DMS53 treated with DMSO at 0.1 percent for 48 hours (cell line): ENCODE results near the gene ACSF3.
"Not testable (repeated sequence)": the region's sequence is repeated elsewhere in the genome, so short reads cannot be mapped to it uniquely, and the experiment has no call there.

Experiments used
- DNase-seq: peaks from one replicate; lab custom pipeline; 2025; ENCODE audit not compliant: unreplicated experiment; lab: John Stamatoyannopoulos, UW

The ACSF3 gene

DNA sequence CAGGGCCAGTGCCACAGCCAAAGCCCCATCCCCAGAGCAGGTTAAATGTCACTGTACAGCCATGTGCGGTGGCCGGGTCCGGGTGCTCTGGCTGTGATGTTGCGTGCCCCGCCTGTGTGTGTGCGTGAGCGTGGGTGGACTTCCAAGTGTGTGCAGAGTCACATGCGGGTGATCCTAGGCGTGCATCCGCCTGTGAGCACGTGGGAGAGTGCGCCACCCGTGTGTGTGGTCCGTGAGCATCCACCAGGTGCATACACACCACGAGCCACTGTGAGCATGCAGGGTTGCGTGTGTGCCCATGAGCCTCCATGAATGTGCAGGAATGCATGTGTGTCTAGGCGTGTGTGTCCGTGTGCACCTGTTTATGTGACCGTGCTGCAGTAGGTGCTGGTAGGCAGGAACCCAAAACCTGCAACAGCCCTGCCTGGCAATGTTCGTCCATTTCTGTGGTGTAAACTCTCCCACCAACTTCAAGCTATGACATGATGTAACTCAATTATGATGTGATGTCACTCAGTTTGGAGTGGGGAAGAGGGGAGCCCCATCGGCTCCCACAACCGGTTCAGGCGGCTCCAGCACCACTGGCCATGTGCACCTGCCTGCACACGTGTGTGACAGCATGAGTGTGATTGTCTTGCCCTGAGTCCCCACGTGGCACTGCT lies 37.6 kb upstream of the ACSF3 start:
- DNase-seq: no peak

DNA sequence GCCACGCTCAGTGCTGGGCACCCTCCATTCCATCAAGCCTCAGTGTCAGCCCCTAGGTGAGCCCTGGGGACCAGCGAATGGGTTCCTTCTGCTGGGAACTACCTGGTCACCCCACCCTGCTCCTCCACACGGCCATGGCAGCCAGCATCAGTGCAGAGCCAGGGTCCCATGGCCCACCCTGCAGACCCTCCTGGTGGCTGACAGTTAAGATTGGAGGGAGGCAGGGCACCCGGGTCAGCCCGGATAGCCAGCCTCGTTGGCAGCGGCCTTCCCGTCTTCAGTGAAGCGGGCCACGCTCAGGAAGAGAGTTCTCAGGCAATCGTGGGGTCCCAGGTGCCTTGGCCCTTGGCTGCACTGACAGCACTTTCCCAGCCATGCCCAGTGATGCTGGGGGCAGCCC lies 37.1 kb upstream of the ACSF3 start:
- DNase-seq: no peak

DNA sequence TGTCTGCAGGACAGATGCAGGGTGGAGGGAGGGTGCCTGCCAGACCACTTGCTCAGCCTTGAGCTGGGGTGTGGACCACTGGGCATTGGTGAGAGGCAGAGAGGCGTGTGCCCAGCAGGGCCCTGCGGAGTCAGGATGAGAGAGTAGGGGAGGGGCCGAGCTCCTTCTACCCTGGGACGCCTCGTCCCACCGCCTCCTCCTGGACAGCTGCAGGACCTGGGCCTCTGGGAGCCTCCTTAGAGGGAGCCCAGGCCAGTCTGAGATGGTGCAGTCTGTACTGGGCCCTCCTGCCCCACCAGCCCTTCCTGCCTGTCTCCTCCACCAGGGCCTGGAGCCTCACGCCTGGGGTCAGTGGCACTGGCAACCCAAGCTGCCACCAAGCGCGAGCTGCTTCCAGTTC lies 35.9 kb upstream of the ACSF3 start:
- no peak for DNase-seq

DNA sequence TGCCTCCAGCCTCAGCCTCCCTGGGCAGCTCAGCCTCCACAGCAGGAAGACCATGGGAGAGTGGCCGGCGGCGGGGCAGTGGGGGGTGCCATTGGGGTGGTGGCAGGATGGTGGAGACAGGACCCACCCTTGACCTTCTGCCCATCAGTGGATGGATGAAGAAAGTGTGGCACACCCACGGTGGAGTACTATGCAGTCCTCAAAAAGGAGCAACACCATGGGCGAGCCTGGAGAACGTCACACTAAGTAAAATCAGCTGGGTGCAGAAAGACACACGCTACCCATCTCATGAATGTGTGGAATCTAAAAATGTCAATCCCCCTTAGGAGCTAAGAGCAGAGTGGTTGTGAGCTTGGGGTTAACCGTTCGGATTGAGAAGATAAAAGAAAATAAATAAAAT lies 34.8 kb upstream of the ACSF3 start:
- DNase-seq: no peak

DNA sequence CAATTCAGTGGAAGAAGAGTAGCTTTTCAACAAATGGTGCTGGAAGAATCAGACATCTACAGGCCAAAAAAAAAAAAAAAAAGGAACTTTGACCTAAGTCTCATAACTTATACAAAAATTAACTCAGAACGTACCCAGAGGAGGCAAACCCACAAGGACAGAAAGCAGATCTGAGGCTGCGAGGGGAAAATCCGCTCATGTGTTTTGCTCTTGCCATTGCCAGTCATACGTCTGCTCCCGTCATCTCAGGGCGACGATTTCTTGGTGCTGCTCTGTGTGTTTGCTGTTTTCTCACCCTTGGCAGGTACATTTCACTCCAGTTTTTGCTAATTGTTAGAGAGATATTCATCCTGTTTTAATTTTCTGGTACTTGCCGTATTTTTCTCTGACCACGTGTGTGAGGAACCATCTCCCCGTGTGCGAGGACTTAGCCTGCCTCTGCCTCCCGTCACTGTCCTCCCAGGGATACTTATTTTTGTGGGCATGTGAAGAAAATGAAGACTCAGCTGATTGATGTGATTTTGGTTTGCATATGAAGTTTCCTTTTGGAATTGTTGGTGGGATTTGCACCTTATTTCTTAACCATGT lies 33.4 kb upstream of the ACSF3 start:
- no peak for DNase-seq

DNA sequence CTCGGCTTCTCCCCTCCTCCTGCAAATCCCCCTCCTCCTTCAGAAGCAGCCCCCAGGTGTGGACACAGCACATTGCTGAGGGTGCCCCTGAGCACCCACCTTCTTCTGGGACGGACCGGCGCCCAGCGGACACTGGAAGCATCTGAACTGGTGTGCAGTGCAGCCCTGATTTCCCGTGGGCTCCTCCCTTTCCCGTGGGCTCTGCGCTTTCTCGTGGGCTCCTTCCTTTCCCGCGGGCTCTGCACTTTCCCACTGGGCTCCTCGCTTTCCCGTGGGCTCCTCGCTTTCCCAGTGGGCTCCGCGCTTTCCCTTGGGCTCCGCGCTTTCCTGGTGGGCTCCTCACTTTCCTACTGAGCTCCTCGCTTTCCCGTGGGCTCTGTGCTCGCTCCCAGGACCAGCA lies 32.6 kb upstream of the ACSF3 start:
- no peak for DNase-seq

DNA sequence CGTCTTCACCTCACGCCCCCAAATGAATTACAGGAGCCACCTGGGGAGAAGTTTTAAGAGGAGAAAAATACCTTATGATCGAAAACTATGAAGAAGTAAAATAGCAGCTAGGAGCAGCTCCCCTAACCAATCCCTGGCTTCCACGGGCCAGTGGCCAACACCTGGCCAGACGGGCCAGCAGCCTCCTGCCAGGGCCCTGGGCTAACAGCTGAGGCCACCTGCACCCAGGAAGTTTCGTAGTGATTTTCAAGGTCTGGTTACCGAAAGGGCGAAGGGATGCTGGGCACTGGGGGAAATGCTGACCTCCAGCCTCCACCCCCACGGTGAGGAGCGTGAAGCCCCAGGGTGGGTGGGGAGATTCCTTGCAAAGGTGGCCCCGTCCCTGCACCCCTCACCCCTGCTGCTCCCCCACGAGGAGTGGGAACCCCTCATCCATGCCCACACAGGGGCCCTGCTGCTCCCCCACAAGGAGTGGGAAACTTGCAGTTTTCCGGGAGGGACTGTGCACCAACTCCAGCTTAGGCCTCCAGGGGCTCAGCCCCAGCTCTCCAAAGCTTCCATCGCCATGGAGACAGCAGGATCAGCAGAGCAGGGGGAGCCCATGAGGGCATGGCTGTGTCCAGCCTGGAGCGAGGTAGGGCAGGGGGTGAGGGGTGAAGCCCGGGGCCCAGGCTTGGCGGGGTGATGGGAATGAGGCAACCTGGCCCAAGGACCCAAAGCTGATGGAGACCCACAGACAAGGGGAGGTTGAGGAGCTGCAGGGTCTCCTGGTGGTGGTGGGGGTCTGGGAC lies 31.9 kb upstream of the ACSF3 start:
- DNase-seq: no peak

DNA sequence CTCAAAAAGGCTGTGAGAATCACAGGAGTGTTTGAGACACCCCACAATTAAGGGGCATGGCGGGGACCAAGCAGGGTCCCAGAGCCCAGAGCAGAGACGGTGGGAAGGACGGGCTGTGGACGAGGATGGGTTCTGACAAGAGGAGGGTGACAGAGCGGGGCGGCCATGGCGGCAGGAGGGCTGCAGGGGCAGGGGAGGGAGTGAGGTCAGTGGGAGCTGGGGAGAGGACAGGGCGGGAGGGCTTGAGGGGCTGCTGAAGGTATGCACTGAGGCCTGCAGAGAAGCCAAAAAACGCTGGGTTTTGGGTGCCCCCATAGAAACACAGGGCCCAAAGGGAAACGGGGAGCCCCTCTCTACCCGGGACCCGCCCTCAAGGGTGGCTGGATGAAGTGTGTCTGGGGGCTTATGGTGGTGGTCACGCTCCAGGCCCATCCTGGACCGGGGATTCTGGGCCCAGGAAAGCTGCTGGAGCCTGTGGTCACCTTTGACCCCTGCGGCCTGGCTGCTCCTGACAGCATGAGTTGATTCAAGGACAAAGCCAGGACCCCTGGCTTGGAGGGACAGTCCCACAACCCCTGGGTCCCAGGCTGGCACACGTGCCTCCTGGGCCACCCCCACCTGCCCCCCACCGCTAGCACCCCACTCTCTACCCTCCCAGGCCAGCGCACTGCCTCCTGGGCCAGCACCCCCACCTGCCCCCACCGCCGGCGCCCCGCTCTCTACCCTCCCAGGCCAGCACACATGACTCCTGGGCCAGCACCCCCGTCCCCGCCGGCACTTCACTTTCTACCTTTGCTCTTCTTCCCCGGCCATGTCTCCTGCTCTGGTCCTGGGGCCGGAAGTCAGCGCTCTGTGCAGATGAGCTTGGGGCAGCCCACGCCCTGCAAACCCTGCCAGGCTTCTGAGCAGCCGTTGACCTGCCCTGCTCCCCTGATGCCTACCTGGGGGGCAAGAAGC lies 31.0 kb upstream of the ACSF3 start:
- DNase-seq: no peak

DNA sequence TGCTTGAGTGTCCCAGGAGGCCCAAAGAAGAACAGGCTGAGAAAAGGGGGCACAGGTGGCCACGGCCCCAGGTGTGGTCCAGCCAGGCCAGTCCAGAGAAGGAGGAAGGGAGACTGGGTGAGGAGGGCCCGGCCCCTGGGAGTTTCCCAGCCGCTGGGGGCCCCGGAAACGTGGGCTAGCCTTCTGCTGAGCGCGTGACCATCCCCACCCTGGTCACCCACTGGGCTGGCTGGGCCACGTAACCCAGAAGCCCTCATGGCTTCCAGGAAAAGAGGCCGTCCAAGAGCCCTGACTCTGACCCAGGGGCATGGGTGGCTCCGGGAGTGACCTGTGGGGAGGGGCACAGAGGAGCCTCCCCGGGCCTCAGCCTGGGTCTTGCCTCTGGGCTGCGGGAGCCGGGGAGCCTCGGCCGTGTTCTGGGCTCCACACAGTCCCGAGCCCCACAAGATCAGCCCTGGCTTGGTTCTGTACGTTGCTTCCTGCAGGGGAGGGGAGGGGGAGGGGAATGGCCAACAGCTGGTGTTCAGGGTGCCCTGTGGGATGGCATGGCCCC lies 29.8 kb upstream of the ACSF3 start:
- no peak for DNase-seq

DNA sequence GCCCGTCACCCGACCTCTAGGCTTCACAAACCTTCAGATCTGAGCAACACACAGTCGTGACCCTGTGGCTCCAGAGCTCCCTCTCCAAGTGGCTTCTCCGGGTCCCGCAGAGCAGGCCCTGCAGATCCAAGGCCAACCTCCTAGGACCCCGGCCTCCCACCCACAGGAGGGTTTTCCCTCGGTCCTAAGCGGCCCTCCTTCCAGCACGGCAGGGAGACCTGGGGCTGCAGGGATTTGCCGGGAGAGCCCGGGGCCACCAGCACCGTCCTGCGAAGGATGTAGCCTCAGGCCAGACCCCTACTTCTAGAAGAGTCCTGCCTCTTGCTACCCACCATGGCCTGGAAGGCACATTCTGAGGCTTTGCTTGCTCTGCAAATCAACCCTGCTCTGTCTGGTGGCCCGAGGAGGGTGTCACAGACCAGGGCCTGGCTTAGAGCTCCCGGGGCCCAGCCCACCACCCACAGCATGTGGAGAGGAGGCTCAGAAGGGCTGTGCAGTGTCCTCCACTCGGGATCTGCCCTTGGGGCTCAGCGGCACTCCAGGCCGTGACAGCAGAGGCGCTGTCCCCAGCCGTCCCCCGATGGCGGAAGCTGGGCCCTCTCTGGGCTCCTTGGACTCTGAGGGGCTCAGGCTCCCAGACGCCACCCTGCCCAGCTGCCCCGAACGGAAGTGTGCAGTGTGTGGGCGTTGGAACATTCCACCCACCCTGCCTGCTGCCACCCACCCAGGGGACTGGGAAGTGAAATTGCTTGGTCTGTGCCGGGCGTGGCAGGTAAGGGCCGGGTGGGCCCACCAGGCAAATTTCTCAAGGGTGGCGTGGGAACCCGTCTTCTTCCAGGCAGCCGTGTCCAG lies 28.8 kb upstream of the ACSF3 start:
- DNase-seq: no peak

DNA sequence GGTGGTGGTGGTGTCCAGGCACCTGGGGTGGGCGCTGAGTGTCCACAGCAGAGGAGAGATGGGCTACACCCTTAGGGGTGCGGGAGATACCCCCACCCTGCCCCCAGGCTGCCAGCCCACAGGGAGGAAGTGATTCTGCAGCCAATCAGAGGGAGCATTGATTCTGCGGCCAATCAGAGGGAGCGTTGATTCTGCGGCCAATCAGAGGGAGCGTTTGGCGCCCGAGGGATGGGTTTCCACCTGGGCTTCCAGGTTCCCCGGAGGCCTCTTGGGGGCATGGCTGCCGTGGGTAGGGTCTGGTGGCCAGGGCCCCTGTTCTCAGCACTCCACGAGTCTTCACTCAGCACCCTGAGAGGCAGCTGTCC lies 28.2 kb upstream of the ACSF3 start:
- no peak for DNase-seq

DNA sequence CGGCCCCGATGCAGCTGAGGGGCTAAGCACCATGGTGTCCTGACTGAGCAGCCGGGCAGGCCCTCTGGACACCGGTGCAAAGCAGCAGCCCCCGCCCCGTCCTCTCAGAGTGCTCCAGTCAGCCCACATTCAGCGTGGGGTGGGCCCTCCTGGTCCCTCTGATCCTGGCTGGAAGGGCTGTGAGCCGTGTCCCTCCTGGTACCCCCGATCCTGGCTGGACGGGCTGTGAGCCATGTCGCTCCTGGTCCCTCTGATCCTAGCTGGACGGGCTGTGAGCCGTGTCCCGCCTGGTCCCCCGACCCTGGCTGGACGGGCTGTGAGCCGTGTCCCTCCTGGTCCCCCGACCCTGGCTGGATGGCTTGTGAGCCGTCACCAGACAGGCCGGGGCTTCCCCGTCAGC lies 26.9 kb upstream of the ACSF3 start:
- no peak for DNase-seq

DNA sequence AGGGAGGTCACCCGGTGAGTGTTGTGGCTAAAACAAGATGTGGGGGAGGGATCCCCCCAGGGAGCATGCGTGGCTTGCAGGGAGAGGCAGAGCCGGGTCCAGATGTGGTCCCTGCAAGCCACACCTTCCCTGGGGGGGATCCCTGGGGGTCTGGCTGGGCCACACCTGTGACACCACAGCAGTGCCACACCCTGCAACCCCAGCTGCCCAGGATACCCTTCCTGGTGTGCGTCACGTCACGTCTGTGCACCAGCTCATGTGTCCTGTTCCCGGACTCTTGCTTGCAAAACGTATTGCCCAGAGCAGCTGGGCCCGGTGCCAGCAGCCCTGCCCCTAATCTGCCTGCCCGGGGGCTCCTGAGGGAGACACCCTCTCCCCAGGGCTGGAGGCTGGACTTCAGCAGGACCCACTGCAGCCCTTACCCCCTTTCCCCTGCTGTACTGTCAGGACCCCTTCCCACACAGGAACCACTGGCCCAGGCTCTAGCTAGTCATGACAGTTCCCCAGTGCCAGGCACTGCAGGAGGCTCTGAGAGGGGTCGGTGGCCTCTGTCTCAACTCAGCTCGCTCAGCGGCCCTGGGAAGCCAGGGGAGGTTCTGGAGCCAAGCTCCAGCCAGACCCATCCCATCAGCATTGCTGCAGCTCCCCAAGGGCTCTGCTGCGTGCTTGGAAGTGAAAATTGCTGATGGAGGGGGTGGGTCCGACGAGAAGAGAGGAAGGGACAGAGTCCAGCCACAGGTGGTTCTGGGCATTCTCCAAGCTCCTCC lies 25.8 kb upstream of the ACSF3 start:
- no peak for DNase-seq

DNA sequence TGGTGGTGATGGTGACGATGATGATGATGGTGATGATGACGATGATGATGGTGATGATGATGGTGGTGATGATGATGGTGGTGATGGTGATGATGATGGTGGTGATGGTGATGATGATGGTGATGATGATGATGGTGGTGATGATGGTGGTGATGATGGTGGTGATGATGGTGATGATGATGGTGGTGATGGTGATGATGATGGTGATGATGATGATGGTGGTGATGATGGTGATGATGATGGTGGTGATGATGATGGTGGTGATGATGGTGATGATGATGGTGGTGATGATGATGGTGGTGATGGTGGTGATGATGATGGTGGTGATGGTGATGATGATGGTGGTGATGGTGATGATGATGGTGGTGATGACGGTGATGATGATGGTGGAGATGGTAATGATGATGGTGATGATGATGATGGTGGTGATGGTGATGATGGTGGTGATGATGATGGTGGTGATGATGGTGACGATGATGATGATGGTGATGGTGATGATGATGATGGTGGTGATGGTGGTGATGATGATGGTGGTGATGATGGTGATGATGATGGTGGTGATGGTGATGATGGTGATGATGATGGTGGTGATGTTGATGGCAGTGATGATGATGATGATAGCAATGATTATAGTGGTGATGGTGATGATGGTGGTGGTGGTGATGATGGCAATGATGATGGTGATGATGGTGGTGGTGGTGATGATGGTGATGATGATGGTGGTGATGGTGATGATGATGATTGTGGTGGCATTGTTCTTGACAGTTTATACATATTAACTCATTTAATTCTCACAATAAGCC lies 24.6 kb upstream of the ACSF3 start:
- not testable (repeated sequence) for DNase-seq

DNA sequence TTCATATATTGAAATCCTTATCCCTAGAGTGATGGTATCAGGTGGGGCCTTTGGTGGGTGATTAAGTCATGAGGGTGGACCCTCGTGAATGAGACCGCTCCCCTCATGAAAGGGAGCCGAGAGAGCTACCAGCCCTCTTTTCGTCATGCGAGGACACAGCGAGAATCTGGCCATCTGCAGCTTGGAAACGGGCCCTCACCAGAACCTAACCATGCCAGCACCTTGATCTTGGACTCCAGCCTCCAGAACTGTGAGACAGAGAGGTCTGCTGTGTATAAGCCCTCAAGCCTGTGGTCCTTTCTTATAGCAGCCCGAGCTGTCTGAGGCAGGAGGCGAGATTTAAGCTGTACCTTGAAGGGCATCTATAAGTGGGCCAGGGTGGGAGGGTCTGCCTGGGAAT lies 23.7 kb upstream of the ACSF3 start:
- DNase-seq: no peak

DNA sequence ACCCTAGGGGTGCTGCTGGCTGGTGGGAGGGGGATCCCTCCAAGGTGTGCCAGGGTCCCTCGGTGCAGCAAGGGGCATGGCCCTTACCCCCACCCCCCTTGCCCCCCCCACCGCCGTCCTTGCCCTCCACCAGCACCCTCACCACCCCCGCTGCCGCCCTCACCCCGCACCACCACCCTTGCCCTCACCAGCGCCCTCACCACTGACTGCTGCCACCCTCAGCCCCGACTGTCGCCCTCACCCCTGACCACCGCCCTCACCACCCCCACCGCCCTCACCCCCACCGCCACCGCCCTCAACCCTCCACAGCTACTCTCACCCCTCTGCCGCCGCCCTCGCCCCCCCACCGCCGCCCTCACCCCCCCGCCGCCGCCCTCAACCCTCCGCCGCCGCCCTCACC lies 23.1 kb upstream of the ACSF3 start:
- no peak for DNase-seq

DNA sequence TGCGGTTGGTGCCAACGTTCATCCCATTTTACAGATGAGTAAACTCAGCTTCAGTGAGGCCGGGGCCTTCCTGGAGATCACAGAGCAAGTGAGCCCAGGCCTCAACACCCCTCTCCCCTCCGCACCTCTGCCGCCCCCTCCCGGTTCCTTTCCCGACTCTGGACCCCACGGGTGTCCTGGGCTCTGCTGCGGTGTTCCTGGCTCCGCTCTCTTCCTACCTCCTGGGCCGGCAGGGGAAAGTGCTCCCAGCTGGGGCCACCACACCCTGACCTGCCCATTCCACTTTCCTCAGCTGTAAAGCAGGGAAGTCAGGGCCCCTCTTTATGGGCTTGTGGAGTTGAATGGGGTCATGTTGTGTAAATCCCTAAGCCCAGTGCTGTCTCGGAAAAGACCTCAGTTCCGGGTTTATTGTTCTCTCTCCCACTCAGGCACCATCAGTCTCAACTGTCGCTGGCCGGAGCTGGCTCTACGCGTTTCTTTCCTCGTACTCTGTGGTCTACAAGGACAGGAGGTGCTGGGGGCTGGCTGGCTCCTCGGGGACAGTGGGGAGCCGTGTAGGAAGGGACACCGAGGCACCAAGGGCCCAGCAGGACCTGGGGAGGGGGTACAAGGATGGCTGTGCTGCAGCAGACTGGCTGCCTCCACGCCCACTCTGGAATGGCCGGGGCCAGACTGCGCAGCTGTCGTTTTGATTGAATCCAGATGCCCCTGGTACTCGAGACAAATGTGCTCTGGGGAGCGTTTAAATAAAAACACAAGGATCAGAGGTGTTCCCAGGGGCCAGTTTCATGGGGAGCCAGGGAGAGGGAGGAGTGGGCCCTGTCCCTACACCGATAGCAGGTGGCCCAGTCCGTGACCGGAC lies 21.7 kb upstream of the ACSF3 start:
- no peak for DNase-seq
